GM10847 (cell line): Measurements from ENCODE around the gene PELO.

Experiments used
- POLR2A ChIP-seq: IDR thresholded peaks from 2 replicates; pipeline ENCODE4 v1.6.1; 2011; ENCODE audit not compliant: insufficient read length; ENCODE audit errors: extremely low read depth

The PELO gene

GRCh38 chr5:52805615-52806014 lies 17.9 kb downstream of the PELO start:
- no peak for TF ChIP-seq POLR2A

- TF ChIP-seq POLR2A = no peak
Measured at GRCh38 chr5:52807037-52807436, 19.3 kb downstream of the PELO start.

DNA sequence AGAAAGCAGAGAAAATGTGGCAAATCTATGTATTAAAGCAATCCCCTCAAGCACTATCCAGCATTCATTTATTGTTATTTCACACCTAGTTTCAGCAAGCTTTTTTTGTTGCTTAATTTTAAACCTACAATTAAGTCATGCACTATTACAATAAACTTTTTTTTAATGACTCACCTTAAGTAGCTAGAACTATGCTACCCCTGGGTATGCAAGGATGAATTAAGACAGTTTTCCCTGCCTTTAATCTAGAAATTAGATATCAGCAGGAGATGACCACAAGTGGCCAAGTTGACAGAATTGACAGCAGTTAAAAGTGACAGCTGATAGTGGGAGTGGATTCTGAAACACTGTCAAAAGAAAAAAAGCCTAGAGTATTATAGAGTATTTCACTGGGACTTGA lies 20.0 kb downstream of the PELO start:
- no peak for TF ChIP-seq POLR2A

DNA sequence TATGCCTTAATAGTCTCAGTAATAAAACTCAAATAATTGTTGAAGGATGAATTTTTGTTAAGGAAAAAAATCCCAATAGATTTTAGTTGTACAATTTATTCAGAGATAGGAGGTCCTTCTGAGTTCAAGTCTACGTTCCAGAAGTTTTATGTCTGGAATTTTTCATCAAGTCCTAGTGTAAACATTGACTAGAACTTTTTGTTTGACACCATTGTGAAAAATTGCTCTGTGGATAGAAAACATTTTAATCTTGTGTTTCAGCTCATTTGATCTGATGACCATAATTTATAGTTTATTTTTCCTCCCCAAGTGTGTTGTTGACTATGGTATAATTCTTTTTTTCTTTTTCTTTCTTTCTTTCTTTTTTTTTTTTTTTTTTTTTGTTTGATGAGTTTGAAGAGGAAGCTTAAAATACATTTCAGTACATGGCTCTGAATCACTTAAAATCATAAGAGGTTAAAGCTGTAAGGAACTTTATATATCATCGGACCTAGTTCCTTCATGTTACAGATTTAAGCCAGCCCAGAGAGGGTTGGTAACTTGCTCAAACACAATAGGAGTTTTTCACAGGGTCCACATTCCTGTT lies 20.7 kb downstream of the PELO start:
- no peak for TF ChIP-seq POLR2A

GRCh38 chr5:52809884-52810283 lies 22.2 kb downstream of the PELO start:
- no peak for TF ChIP-seq POLR2A

GRCh38 chr5:52810426-52810825 lies 22.7 kb downstream of the PELO start:
- TF ChIP-seq POLR2A = no peak

DNA sequence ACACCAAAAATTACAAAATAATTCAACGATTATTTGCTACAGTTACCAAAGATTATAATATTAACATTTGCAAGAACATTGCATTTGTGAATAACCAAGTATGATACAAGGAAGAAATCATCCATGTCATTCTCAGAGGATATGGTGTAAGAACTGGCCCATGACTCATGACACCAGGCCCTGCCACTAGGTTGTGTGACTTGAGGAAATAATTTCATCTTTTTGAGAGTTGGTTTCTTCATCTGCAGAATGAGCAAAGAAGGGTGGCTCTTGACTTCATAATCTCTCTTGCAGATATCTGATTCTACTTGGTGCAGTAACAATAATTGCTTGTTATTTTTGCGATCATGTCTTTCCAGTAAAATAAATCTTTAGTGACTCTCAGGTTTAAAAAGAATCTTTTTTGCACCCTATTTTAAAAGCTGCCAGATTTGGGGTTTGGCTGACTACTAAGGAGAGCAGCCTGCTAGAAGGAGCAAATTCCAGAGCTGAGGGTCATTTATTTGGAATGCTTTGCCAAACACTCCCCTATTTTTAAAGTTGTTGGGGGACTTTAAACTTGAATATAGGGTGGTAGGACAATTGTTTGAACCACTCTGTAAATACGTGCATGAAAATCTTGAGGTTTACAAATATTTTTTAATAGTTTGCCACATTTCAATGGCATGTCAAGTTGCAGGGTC lies 23.5 kb downstream of the PELO start:
- TF ChIP-seq POLR2A = no peak

DNA sequence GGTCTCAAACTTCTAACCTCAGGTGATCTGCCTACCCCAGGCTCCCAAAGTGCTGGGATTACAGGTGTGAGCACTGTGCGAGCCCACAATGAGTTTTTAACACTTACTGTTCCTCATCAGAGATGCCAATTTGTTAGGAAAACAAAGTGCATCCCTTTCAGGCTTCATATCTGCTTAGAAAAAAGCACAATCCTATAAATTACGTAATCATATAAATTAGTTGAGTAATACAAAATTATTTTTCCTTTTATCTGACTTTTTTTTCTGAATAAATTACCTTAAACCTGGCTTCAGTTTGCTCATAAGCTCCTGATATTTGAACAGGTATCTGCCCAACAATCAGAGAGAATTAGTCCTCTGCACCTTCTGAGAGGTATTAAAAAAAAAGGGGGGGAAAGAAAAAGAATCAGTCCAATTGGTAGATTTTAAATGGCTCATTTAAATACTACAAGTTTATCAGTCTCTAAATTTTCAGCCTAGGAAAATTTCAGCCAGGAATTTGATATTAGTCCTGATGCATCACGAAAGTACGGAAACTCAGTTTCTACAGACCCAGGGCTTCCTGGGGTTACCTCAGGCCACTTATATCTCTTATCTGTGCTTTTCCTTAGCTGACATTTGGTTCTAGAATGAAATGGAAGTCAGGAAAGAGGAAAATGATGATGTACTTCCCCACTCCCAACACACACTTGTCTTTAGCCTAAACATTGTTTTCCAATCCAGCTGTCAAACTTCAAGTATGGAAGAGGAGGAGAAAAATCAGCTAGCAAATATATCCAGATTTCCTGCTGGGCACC lies 26.8 kb downstream of the PELO start:
- TF ChIP-seq POLR2A = no peak

DNA sequence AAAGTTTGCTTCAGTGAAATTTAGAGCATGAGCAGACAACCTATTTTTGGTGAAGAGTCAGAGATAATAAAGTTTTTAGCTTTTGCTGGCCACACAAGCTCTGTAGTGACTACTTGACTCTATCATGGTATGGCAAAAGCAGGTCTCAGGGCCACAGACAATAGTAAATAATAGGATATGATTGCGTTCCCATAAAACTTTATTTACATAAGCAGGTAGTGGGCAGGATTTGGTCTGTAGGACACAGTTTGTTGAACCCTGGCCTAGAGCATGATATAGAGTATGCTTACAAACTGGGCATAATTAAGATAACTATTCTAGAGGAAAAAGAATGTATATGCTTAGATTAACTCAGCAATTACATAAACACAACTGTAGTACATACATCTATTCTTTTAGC lies 30.1 kb downstream of the PELO start:
- no peak for TF ChIP-seq POLR2A

DNA sequence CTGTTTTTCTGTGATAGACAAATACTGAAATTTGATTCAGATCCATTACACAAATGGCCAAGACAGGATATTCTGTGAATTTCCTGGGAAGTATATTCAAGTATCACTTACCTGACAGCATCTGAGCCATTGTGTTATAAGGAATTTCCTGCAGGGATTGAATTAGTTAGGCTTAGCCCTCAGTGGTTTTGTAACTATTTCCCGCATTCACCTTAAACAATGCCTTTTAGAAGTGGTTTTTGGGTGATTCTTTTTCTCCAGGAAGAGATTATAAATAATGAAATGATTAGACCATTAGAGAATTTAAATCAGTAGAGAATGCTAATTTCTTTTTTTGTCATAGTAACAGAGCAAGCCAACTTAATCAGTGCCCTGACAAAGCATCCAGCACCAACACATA lies 30.6 kb downstream of the PELO start:
- TF ChIP-seq POLR2A = no peak

GRCh38 chr5:52821901-52822300 lies 34.2 kb downstream of the PELO start:
- no peak for TF ChIP-seq POLR2A

GRCh38 chr5:52822437-52822836 lies 34.7 kb downstream of the PELO start:
- no peak for TF ChIP-seq POLR2A

- no peak for TF ChIP-seq POLR2A
Measured at GRCh38 chr5:52824827-52825226, 37.1 kb downstream of the PELO start.

DNA sequence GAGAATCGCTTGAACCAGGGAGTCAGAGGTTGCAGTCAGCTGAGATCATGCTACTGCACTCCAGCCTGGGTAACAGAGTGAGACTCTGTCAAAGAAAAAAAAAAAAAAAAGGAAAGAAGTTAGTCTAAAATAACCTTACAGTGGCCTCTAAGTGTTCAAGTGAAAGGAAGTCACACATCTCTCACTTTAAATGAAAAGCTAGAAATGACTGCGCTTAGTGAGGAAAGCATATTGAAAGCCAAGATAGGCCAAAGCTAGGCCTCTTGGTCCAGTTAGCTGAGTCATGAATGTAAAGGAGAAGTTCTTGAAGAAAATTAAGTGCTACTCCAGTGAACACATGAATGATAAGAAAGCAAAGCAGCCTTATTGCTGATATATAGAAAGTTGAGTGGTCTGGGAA lies 38.1 kb downstream of the PELO start:
- no peak for TF ChIP-seq POLR2A

DNA sequence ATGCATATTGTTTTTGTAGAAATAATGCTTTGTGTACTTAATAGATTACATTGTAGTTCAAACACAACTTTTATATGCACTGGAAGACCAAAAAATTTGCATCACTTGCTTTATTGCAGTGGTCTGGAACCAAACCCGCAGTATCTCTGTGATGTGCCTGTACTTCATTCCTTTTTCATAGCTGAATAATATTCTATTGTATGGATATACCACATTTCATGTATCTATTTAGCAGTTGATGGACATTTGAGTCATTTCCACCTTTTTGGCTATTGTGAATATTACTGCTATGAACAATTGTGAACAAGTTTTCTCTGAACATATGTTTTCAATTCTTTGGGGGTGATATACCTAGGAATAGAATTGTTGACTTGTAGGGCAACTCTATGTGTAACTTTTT lies 40.1 kb downstream of the PELO start:
- no peak for TF ChIP-seq POLR2A

DNA sequence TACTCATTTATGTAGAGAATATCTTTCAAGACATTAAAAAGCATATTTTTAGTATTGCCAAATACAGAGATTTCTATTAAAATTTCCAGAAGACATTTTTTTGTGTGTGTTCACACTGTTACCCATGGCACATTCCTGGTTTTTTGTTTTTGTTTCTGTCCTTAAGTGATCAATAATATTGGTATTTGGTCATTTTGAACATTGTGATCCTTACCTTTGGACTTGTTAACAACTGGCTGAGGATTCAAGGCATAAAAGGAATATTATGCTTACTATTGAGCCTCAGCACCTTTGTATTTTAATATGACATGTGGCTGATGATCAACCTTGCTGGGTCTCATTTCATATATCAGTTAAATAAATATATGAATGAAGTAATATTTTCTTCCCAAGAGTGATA lies 41.9 kb downstream of the PELO start:
- no peak for TF ChIP-seq POLR2A
